HepG2 (cell line): ENCODE results near the gene VGLL4. TPM values are rescaled to one million over a fixed set of nuclear protein-coding genes. Genes with fewer than 3 reads are reported as not detected.

ENCODE experiments used
- ATAC-seq: fragments of 200-7000 bp; cut with Tn5 transposase; 3 replicates; pipeline ENCODE4 v1.9.1; 2020; ENCODE audit warnings: mild to moderate bottlenecking, moderate library complexity
- BruUV-seq: library from RNA; stranded (reverse); fragments of 400-500 nt; replicated peaks from 2 replicates; lab custom pipeline; 2021; lab: Mats Ljungman, UMichigan
- CTCF ChIA-PET: fragments of 300-600 bp; formaldehyde crosslinking; extraction: SDS; loops from one replicate; lab custom pipeline; 2021; ENCODE audit warnings: low total read pairs, inconsistent platforms, low intra/inter-chr PET ratio; lab: Yijun Ruan, JAX
- POLR2A ChIA-PET: fragments of 350-600 bp; sonication (Branson Sonifier 250); formaldehyde crosslinking; loops from one replicate; lab custom pipeline; 2020; ENCODE audit warnings: antibody characterized with exemption, inconsistent platforms; lab: Yijun Ruan, JAX
- DNase-seq: peaks from one replicate; pipeline ENCODE4 v3.0.0-alpha.2; 2015; ENCODE audit warnings: low spot score
- FAIRE-seq: peaks from 3 replicates; lab custom pipeline; 2011; peaks lifted over from hg19 to GRCh38; lab: Jason Lieb, UNC
- H2AFZ ChIP-seq: one replicate; pipeline ENCODE4 v1.6.1; 2011; ENCODE audit warnings: low read length, inconsistent platforms
- H3K27ac ChIP-seq: fragments of 300-600 bp; 3 replicates; pipeline ENCODE4 v1.8.0; 2011; ENCODE audit warnings: mixed run types, mild to moderate bottlenecking, mixed read lengths, low read length, inconsistent platforms; ENCODE audit not compliant: insufficient read depth; ENCODE audit errors: extremely low read length
- H3K27me3 ChIP-seq, 2 experiments: fragments of 200-600 bp in 1 of 2; 2 replicates in 1 of 2; 3 replicates in 1 of 2; pipeline versions ENCODE4 v1.6.0 to v1.8.0; 2011; ENCODE audit warnings: low read length in 2 of 2, mild to moderate bottlenecking in 2 of 2, moderate library complexity in 2 of 2, inconsistent platforms in 1 of 2; ENCODE audit not compliant: insufficient read depth in 2 of 2, control insufficient read depth in 1 of 2
- H3K36me3 ChIP-seq, 2 experiments: fragments of 200-600 bp in 1 of 2; replicated peaks in 1 of 2; 2 replicates in 1 of 2; 3 replicates in 1 of 2; pipeline versions ENCODE4 v1.5.1 to v1.8.0; 2011; ENCODE audit warnings: low read length in 2 of 2, inconsistent platforms in 1 of 2; ENCODE audit not compliant: insufficient read depth in 2 of 2, control insufficient read depth in 1 of 2
- H3K4me1 ChIP-seq: 2 replicates; pipeline ENCODE4 v1.5.1; 2012; ENCODE audit warnings: low read length, inconsistent platforms; ENCODE audit not compliant: insufficient read depth
- H3K4me2 ChIP-seq: 2 replicates; pipeline ENCODE4 v1.6.0; 2011; ENCODE audit warnings: low read depth, low read length, inconsistent platforms
- H3K4me3 ChIP-seq, 3 experiments: fragments of 200-600 bp in 1 of 3; sonication (generic), shearing (Covaris generic) in 1 of 3; replicated peaks in 1 of 3; 2 replicates each; pipeline ENCODE4 v1.5.1; 2011 to 2016; ENCODE audit warnings: low read length in 3 of 3, inconsistent platforms in 2 of 3, low read depth in 2 of 3, mild to moderate bottlenecking in 2 of 3, control low read depth in 1 of 3, mixed read lengths in 1 of 3; ENCODE audit not compliant: insufficient read depth in 1 of 3
- H3K79me2 ChIP-seq: one replicate; pipeline ENCODE4 v1.6.1; 2011; ENCODE audit warnings: low read length, inconsistent platforms; ENCODE audit not compliant: insufficient read depth
- H3K9ac ChIP-seq: 2 replicates; pipeline ENCODE4 v1.6.0; 2011; ENCODE audit warnings: mild to moderate bottlenecking, low read depth, low read length, inconsistent platforms; ENCODE audit not compliant: insufficient read depth
- H3K9me3 ChIP-seq: 2 replicates; pipeline ENCODE4 v1.5.1; 2012; ENCODE audit warnings: mild to moderate bottlenecking, low read length
- H4K20me1 ChIP-seq: 2 replicates; pipeline ENCODE4 v1.6.0; 2011; ENCODE audit warnings: inconsistent platforms, mild to moderate bottlenecking, low read length, moderate library complexity; ENCODE audit not compliant: insufficient read depth
- BCL3 ChIP-seq: sonication (generic); formaldehyde crosslinking; IDR thresholded peaks from 2 replicates; pipeline ENCODE4 v1.5.1; 2020; ENCODE audit warnings: mild to moderate bottlenecking, missing genetic modification reagents, moderate library complexity
- DMTF1 ChIP-seq: sonication (generic); formaldehyde crosslinking; IDR thresholded peaks from 2 replicates; pipeline ENCODE4 v1.4.0; 2020; ENCODE audit warnings: mild to moderate bottlenecking, missing genetic modification reagents
- GRHL1 ChIP-seq: sonication (generic); formaldehyde crosslinking; conservative IDR thresholded peaks from 2 replicates; pipeline ENCODE4 v1.8.0; 2022; ENCODE audit warnings: missing genetic modification reagents
- KDM5B ChIP-seq: sonication (generic); formaldehyde crosslinking; IDR thresholded peaks from 2 replicates; pipeline ENCODE4 v1.4.0; 2020; ENCODE audit warnings: missing genetic modification reagents, mild to moderate bottlenecking, borderline replicate concordance
- KLF12 ChIP-seq: sonication (generic); formaldehyde crosslinking; IDR thresholded peaks from 2 replicates; pipeline ENCODE4 v1.4.0; 2020; ENCODE audit warnings: missing genetic modification reagents, borderline replicate concordance
- NCOA2 ChIP-seq: sonication (generic); formaldehyde crosslinking; IDR thresholded peaks from 2 replicates; pipeline ENCODE4 v1.8.0; 2022; ENCODE audit warnings: inconsistent platforms
- PCBP1 ChIP-seq: fragments of 200-400 bp; formaldehyde crosslinking; IDR thresholded peaks from 2 replicates; pipeline ENCODE4 v1.6.1; 2017; ENCODE audit warnings: mild to moderate bottlenecking, low read depth, low read length, borderline replicate concordance
- SMAD3 ChIP-seq: sonication (generic); formaldehyde crosslinking; IDR thresholded peaks from 2 replicates; pipeline ENCODE4 v1.4.0; 2020; ENCODE audit warnings: missing genetic modification reagents
- TCF7 ChIP-seq: sonication (generic); IDR thresholded peaks from 2 replicates; pipeline ENCODE4 v1.6.1; 2016; ENCODE audit warnings: antibody characterized with exemption, low read depth
- TRIM24 ChIP-seq: sonication (generic); formaldehyde crosslinking; IDR thresholded peaks from 2 replicates; pipeline ENCODE4 v1.8.0; 2022; ENCODE audit warnings: mild to moderate bottlenecking, missing genetic modification reagents
- U2AF2 ChIP-seq: fragments of 200-400 bp; formaldehyde crosslinking; IDR thresholded peaks from 2 replicates; pipeline ENCODE4 v1.6.1; 2017; ENCODE audit warnings: low read depth, mild to moderate bottlenecking, low read length
- ZC3H13 ChIP-seq: sonication (generic); formaldehyde crosslinking; IDR thresholded peaks from 2 replicates; pipeline ENCODE4 v1.8.1; 2023; ENCODE audit warnings: mild to moderate bottlenecking, missing genetic modification reagents, moderate library complexity
- ZNF512B ChIP-seq: sonication (generic); formaldehyde crosslinking; IDR thresholded peaks from 2 replicates; pipeline ENCODE4 v1.5.1; 2020; ENCODE audit warnings: missing genetic modification reagents, mild to moderate bottlenecking, borderline replicate concordance
- ZNF788 ChIP-seq: sonication (generic); formaldehyde crosslinking; IDR thresholded peaks from 2 replicates; pipeline ENCODE4 v1.5.0; 2020; ENCODE audit warnings: mild to moderate bottlenecking, missing genetic modification reagents, borderline replicate concordance
- WGBS: methylation state at CpG from one replicate; pipeline ENCODE4 v1.1.6; 2017; ENCODE audit warnings: low lambda C conversion rate; 5-methylcytosine and 5-hydroxymethylcytosine counted together
- in situ Hi-C: cut with HindIII; loops from 2 replicates; pipeline ENCODE4 v1.10.0; 2017; ENCODE audit warnings: low pct_unique_long_range_greater_than_20kb; ENCODE audit not compliant: extremely low pct_ligation_motif_present
- intact Hi-C: fragments of 100-400 bp; cut with micrococcal nuclease; formaldehyde crosslinking; loops from one replicate; pipeline ENCODE4 v1.10.0; 2022; ENCODE audit not compliant: unreplicated experiment
- polyA plus RNA-seq, 8 experiments: library from polyadenylated mRNA; depleted of rRNA in 3 of 8; stranded (reverse) in 7 of 8; unstranded in 1 of 8; fragments of >200 nt; fragmentation: Illumina TruSeq in 4 of 8; extraction: Trizol in 4 of 8; gene quantifications; 2 replicates each; pipeline versions ENCODE4 v1.2.1 to v1.2.3, GENCODE V29; 2011 to 2016; ENCODE audit warnings: low read depth in 4 of 8, missing spikeins in 1 of 8, mixed read lengths in 1 of 8; ENCODE audit not compliant: insufficient read depth in 1 of 8
- total RNA-seq, 5 experiments: library from RNA; depleted of rRNA; stranded (reverse); fragments of >200 nt; fragmentation: Illumina TruSeq; extraction: Trizol; gene quantifications; 2 replicates each; pipeline ENCODE4 v1.2.3, GENCODE V29; 2016; ENCODE audit warnings: low read depth in 1 of 5
- TF ChIP-seq, protein P1 (sequence below): sonication (generic); formaldehyde crosslinking; IDR thresholded peaks from 2 replicates; pipeline ENCODE4 v1.5.1; 2020; ENCODE audit warnings: missing genetic modification reagents, mild to moderate bottlenecking, borderline replicate concordance

VGLL4 gene
- total and polyA plus RNA-seq, 2 of the 13 experiments (the other 11 are each of a cell fraction or from before 2014, with no cell fraction given): 23.2 to 39.0 TPM

DNA sequence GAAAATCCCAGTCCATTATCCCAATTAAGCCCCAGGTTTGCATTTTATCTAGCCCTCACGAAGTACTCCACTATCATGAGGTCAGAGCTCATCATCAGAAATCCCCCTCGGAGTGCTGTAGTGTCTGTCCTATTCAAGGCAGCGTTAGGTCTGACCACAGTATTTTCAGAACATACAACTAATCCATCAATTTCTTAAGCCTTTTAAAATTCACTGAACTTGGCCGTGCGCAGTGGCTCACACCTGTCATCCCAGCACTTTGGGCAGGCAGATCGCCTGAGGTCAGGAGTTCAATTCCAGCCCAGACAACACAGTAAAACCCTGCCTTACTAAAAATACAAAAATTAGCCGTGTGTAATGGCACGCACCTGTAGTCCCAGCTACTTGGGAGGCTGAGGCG is 11.9 kb downstream of the VGLL4 start:
- H3K36me3 ChIP-seq: no peaks in the 10 kb centered on the region; a peak in 1 of 5 replicates
- no peaks in the 10 kb centered on the region for H3K27me3 ChIP-seq
- H3K9me3 ChIP-seq: no peaks in the 10 kb centered on the region
- no peak for DNase-seq
- H3K27ac ChIP-seq: no peak overlapping the region
- no peak overlapping the region for H3K4me2 ChIP-seq
- in situ Hi-C loops: no loop called here
- peaks cover 72% of the 10 kb centered on the region for H3K4me1 ChIP-seq
- intact Hi-C loops: no loop called here
- ChIA-PET POLR2A (no interaction called here), CTCF (no interaction called here)
- H3K79me2 ChIP-seq: peaks cover 96% of the 10 kb centered on the region
- H2AFZ ChIP-seq: no peak overlapping the region
- no peak for ATAC-seq
- no TSS peak for BruUV-seq
- H3K9ac ChIP-seq: no peak overlapping the region
- H4K20me1 ChIP-seq: peaks cover 37% of the 10 kb centered on the region
- WGBS: 91% methylated on average over 9 of the region's 9 CpGs
- H3K4me3 ChIP-seq: no peak overlapping the region
- FAIRE-seq: no peak
- TF ChIP-seq BCL3 (CRISPR knock-in tag) (no peak), NCOA2 (CRISPR knock-in tag) (no peak), ZNF788 (CRISPR knock-in tag) (no peak), GRHL1 (no peak), ZNF512B (CRISPR knock-in tag) (no peak), U2AF2 (no peak), KDM5B (CRISPR knock-in tag) (no peak), TCF7 (no peak), PCBP1 (no peak), ZC3H13 (CRISPR knock-in tag) (no peak), SMAD3 (CRISPR knock-in tag) (no peak), DMTF1 (no peak), TRIM24 (no peak), KLF12 (CRISPR knock-in tag) (no peak)
- TF ChIP-seq, protein P1, sequence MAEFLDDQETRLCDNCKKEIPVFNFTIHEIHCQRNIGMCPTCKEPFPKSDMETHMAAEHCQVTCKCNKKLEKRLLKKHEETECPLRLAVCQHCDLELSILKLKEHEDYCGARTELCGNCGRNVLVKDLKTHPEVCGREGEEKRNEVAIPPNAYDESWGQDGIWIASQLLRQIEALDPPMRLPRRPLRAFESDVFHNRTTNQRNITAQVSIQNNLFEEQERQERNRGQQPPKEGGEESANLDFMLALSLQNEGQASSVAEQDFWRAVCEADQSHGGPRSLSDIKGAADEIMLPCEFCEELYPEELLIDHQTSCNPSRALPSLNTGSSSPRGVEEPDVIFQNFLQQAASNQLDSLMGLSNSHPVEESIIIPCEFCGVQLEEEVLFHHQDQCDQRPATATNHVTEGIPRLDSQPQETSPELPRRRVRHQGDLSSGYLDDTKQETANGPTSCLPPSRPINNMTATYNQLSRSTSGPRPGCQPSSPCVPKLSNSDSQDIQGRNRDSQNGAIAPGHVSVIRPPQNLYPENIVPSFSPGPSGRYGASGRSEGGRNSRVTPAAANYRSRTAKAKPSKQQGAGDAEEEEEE (CRISPR knock-in tag): no peak
